Lower leg skin (tissue), 3 donors: ENCODE measurements around the gene DOP1A.

Experiments
- POLR2A ChIP-seq, 2 donors: fragments of 450-650 bp; IDR thresholded peaks; one replicate each; pipeline ENCODE4 v1.6.1; 2016 to 2017; ENCODE audit warnings: antibody characterized with exemption in 2 of 2, mild to moderate bottlenecking in 1 of 2, moderate library complexity in 1 of 2
- TF ChIP-seq, protein P1 (sequence below), 3 donors: fragments of 450-650 bp; IDR thresholded peaks; one replicate each; pipeline ENCODE4 v1.5.1; 2016; ENCODE audit warnings: antibody characterized with exemption in 3 of 3, mild to moderate bottlenecking in 3 of 3, moderate library complexity in 2 of 3

DNA sequence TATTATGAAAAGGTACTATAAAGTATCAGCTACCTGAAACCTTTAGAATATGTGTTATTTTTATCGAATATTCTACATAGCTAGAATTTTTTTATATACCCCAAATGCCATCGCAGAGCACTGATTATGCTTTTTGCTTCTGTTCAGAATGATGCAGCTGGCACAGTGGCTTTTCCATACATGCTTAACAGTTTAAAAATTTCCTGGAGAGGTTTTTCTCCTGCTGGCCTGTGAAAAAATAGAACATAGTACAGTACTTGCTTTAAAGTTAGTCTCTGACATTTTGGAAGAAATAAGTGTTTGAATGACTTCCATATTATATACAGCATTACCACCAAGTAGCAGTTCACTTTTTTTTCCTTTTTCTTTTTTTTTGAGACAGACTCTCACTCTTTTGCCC lies 5.3 kb downstream of the DOP1A start:
- TF ChIP-seq, protein P1, sequence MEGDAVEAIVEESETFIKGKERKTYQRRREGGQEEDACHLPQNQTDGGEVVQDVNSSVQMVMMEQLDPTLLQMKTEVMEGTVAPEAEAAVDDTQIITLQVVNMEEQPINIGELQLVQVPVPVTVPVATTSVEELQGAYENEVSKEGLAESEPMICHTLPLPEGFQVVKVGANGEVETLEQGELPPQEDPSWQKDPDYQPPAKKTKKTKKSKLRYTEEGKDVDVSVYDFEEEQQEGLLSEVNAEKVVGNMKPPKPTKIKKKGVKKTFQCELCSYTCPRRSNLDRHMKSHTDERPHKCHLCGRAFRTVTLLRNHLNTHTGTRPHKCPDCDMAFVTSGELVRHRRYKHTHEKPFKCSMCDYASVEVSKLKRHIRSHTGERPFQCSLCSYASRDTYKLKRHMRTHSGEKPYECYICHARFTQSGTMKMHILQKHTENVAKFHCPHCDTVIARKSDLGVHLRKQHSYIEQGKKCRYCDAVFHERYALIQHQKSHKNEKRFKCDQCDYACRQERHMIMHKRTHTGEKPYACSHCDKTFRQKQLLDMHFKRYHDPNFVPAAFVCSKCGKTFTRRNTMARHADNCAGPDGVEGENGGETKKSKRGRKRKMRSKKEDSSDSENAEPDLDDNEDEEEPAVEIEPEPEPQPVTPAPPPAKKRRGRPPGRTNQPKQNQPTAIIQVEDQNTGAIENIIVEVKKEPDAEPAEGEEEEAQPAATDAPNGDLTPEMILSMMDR (IDR thresholded peaks at IDR 0.05) = no peak
- no peak for TF ChIP-seq POLR2A (IDR thresholded peaks at IDR 0.05)
